K562 (cell line): Measurements from ENCODE around the gene SDR39U1. TPM values are rescaled to one million over a fixed set of nuclear protein-coding genes. Genes with fewer than 3 reads are reported as not detected.

ENCODE experiments used
- BRF1 ChIP-seq: IDR thresholded peaks from 3 replicates; pipeline ENCODE4 v1.6.1; 2011; ENCODE audit warnings: borderline replicate concordance, mild to moderate bottlenecking; ENCODE audit not compliant: insufficient read length; ENCODE audit errors: extremely low read depth
- CBX5 ChIP-seq: IDR thresholded peaks from 2 replicates; pipeline ENCODE4 v1.6.1; 2014; ENCODE audit warnings: low read depth, borderline replicate concordance
- CREM ChIP-seq: IDR thresholded peaks from 2 replicates; pipeline ENCODE4 v1.6.1; 2014; ENCODE audit warnings: antibody characterized with exemption, low read depth
- ETS2 ChIP-seq: IDR thresholded peaks from 2 replicates; pipeline ENCODE4 v1.6.1; 2016; ENCODE audit warnings: borderline replicate concordance, missing genetic modification characterization, mild to moderate bottlenecking, moderate library complexity, missing compliant biosample characterization; ENCODE audit not compliant: poor library complexity, severe bottlenecking
- HDAC3 ChIP-seq: fragments of 450-650 bp; IDR thresholded peaks from 2 replicates; pipeline ENCODE4 v1.6.1; 2018; ENCODE audit warnings: borderline replicate concordance, mild to moderate bottlenecking, moderate library complexity; ENCODE audit not compliant: partially characterized antibody
- HNRNPL ChIP-seq: fragments of 200-400 bp; formaldehyde crosslinking; IDR thresholded peaks from 2 replicates; pipeline ENCODE4 v1.6.1; 2017; ENCODE audit warnings: low read depth, mild to moderate bottlenecking, low read length
- L3MBTL2 ChIP-seq: fragments of 450-650 bp; IDR thresholded peaks from 2 replicates; pipeline ENCODE4 v1.6.1; 2016; ENCODE audit warnings: mild to moderate bottlenecking, moderate library complexity
- MAFF ChIP-seq: IDR thresholded peaks from 2 replicates; pipeline ENCODE4 v1.6.1; 2012; ENCODE audit warnings: low read length, improper control_type of control experiment
- MCM2 ChIP-seq: fragments of 450-650 bp; IDR thresholded peaks from 2 replicates; pipeline ENCODE4 v1.6.1; 2017; ENCODE audit warnings: low read depth, mild to moderate bottlenecking
- POLR2G ChIP-seq: fragments of 200-400 bp; formaldehyde crosslinking; IDR thresholded peaks from 2 replicates; pipeline ENCODE4 v1.6.1; 2017; ENCODE audit warnings: low read depth, mild to moderate bottlenecking, antibody characterized with exemption, low read length, moderate library complexity
- PTBP1 ChIP-seq: fragments of 200-400 bp; formaldehyde crosslinking; IDR thresholded peaks from 2 replicates; pipeline ENCODE4 v1.6.1; 2017; ENCODE audit warnings: low read depth, low read length
- RBM17 ChIP-seq: fragments of 200-400 bp; formaldehyde crosslinking; IDR thresholded peaks from 2 replicates; pipeline ENCODE4 v1.6.1; 2017; ENCODE audit warnings: low read depth, mild to moderate bottlenecking, low read length, borderline replicate concordance
- TCF7 ChIP-seq: sonication (generic); IDR thresholded peaks from 2 replicates; pipeline ENCODE4 v1.6.1; 2016; ENCODE audit warnings: antibody characterized with exemption, borderline replicate concordance
- WHSC1 ChIP-seq: IDR thresholded peaks from one replicate; pipeline ENCODE4 v1.6.1; 2012; ENCODE audit warnings: low read length, control low read depth, inconsistent platforms
- ZBTB43 ChIP-seq: sonication (generic); formaldehyde crosslinking; IDR thresholded peaks from 2 replicates; pipeline ENCODE4 v1.8.0; 2023; ENCODE audit warnings: mild to moderate bottlenecking, missing genetic modification reagents
- ZKSCAN3 ChIP-seq: fragments of 250-450 bp; sonication (Bioruptor Pico); IDR thresholded peaks from 2 replicates; pipeline ENCODE4 v1.4.0; 2020
- ZKSCAN8 ChIP-seq: fragments of 200-800 bp; sonication (Bioruptor generic); IDR thresholded peaks from 2 replicates; pipeline ENCODE4 v1.6.1; 2016; ENCODE audit warnings: missing genetic modification characterization, missing compliant biosample characterization
- ZNF79 ChIP-seq: fragments of 250-450 bp; sonication (Bioruptor Pico); IDR thresholded peaks from 2 replicates; pipeline ENCODE4 v1.4.0; 2020; ENCODE audit warnings: low read depth, mild to moderate bottlenecking, moderate library complexity
- polyA plus RNA-seq, 8 experiments: library from polyadenylated mRNA; depleted of rRNA in 4 of 8; stranded (reverse) in 5 of 8; unstranded in 3 of 8; fragments of >200 nt; fragmentation: Nextera tagmentation in 2 of 8; fragmentation: Illumina TruSeq in 1 of 8; extraction: Ambion mirVana in 2 of 8; extraction: Trizol in 1 of 8; gene quantifications; 2 replicates each; pipeline versions ENCODE4 v1.2.1 to v1.2.3, GENCODE V29; 2011 to 2014; ENCODE audit warnings: inconsistent platforms in 1 of 8, missing spikeins in 1 of 8
- total RNA-seq, 7 experiments: library from RNA; depleted of rRNA in 6 of 7; stranded (reverse); fragments of >200 nt in 6 of 7; fragmentation: Illumina TruSeq in 2 of 7; extraction: Trizol in 2 of 7; gene quantifications; 2 replicates each; pipeline versions ENCODE4 v1.2.1 to v1.2.3, GENCODE V29; 2011 to 2021; ENCODE audit warnings: low replicate concordance in 1 of 7
- TF ChIP-seq, protein P1 (sequence below), 2 experiments: fragments of 450-650 bp; IDR thresholded peaks; 2 replicates each; pipeline ENCODE4 v1.6.1; 2016; ENCODE audit warnings: mild to moderate bottlenecking in 2 of 2, borderline replicate concordance in 1 of 2, low read depth in 1 of 2, moderate library complexity in 1 of 2

Gene SDR39U1
- total and polyA plus RNA-seq, 9 of the 15 experiments (the other 6 are each of a cell fraction or from before 2014, with no cell fraction given) = 10.4 to 56.1 (median 19.8) TPM

GRCh38 chr14:24425704-24426103 is 16.9 kb downstream of the SDR39U1 start (continued):
- TF ChIP-seq, protein P1, sequence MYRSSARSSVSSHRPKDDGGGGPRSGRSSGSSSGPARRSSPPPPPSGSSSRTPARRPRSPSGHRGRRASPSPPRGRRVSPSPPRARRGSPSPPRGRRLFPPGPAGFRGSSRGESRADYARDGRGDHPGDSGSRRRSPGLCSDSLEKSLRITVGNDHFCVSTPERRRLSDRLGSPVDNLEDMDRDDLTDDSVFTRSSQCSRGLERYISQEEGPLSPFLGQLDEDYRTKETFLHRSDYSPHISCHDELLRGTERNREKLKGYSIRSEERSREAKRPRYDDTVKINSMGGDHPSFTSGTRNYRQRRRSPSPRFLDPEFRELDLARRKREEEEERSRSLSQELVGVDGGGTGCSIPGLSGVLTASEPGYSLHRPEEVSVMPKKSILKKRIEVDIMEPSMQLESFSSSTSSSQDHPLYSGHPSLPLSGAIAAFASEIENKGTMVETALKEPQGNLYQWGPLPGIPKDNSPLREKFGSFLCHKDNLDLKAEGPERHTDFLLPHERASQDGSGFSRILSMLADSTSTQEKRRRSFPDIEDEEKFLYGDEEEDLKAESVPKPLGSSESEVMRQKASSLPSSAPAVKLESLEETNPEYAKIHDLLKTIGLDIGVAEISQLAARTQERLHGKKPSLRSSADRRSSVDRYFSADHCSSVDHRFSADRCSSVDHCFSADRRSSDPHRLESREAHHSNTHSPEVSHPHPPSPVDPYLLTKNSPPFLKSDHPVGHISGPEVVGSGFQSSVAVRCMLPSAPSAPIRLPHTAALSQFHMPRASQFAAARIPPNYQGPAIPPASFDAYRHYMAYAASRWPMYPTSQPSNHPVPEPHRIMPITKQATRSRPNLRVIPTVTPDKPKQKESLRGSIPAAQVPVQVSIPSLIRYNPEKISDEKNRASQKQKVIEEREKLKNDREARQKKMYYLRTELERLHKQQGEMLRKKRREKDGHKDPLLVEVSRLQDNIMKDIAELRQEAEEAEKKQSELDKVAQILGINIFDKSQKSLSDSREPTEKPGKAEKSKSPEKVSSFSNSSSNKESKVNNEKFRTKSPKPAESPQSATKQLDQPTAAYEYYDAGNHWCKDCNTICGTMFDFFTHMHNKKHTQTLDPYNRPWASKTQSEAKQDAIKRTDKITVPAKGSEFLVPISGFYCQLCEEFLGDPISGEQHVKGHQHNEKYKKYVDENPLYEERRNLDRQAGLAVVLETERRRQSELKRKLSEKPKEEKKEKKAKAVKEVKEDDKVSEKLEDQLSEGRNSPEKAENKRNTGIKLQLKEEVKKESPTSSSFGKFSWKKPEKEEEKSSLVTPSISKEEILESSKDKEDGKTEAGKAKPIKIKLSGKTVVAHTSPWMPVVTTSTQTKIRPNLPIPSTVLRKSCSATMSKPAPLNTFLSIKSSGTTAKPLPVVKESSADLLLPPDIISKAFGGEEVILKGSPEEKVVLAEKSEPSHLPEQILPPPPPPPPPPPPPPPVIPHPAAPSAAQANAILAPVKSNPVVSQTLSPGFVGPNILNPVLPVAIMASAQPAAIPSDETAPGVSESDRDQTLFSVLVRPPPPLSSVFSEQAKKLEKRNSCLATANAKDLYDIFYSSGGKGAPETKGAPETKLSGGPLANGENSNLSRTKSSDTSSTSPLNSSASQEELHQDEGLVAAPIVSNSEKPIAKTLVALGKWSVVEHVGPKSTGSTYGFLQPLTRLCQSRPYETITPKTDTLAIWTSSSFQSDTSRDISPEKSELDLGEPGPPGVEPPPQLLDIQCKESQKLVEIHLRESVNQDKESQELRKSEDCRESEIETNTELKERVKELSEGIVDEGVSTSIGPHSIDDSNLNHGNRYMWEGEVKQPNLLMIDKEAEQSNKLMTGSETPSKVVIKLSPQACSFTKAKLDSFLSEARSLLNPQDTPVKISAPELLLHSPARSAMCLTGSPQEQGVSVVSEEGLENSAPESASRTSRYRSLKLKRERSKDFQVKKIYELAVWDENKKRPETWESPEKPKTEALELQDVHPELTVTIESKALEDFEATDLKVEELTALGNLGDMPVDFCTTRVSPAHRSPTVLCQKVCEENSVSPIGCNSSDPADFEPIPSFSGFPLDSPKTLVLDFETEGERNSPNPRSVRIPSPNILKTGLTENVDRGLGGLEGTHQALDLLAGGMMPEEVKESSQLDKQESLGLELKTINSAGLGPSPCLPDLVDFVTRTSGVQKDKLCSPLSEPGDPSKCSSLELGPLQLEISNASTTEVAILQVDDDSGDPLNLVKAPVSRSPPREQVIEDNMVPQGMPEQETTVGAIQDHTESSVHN (IDR thresholded peaks at IDR 0.05; ENCODE audit: borderline replicate concordance in 1 of 2, low read depth in 1 of 2) = no peak
- TF ChIP-seq TCF7 (no peak), POLR2G (no peak), ZNF79 (CRISPR knock-in tag) (no peak), MCM2 (no peak), HNRNPL (no peak), RBM17 (no peak), ZBTB43 (CRISPR knock-in tag) (no peak), ETS2 (tag) (no peak), PTBP1 (no peak), L3MBTL2 (no peak), HDAC3 (no peak), WHSC1 (no peak), CBX5 (no peak), ZKSCAN8 (CRISPR knock-in tag) (no peak), CREM (no peak), ZKSCAN3 (CRISPR knock-in tag) (no peak), BRF1 (no peak), MAFF (no peak)
